Measurements from ENCODE around the gene CNRIP1.

Gene CNRIP1

DNA sequence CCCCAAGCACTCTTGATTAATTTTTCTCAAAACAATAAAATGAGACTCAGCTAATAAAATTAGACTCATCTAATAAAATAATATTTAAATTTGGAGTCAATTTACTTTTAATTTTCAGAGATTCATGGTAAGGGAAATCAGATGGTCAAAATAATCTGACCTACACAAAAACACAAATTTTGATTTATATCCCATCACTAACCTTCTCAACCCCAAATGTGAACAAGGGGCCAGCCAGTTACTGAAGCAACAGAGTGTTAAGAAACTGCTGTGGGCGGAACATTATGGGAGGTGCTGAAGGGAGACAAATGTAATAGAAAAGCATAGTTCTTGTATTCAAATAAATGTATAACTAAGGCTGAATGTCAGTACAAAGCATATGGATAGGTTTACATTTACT lies 39.0 kb downstream of the CNRIP1 start:
- TF ChIP-seq, protein P1, sequence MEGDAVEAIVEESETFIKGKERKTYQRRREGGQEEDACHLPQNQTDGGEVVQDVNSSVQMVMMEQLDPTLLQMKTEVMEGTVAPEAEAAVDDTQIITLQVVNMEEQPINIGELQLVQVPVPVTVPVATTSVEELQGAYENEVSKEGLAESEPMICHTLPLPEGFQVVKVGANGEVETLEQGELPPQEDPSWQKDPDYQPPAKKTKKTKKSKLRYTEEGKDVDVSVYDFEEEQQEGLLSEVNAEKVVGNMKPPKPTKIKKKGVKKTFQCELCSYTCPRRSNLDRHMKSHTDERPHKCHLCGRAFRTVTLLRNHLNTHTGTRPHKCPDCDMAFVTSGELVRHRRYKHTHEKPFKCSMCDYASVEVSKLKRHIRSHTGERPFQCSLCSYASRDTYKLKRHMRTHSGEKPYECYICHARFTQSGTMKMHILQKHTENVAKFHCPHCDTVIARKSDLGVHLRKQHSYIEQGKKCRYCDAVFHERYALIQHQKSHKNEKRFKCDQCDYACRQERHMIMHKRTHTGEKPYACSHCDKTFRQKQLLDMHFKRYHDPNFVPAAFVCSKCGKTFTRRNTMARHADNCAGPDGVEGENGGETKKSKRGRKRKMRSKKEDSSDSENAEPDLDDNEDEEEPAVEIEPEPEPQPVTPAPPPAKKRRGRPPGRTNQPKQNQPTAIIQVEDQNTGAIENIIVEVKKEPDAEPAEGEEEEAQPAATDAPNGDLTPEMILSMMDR (IDR thresholded peaks at IDR 0.05; ENCODE audit: extremely low read depth, missing control alignments): no peak
- DNase-seq (ENCODE audit: low spot score): no peak

DNA sequence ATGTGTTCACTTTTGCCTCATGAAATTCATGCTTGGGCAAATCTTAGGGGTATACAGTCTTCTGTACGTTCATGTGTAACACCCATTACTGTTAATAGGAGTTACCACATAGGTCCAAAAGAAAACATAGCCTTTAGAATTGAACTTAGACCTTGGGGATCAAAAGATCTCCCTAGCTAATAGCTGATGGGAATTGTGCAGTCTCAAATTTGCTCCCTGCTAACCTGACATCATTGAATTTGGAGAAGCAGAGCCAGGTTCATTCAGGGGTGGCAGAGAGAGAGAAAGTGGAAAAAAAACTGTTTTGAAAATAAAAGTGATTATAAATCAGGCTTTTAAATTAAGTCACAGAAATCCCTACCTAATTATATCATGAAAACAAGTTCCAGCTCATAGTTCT lies 39.4 kb downstream of the CNRIP1 start:
- TF ChIP-seq, protein P1 (IDR thresholded peaks at IDR 0.05; ENCODE audit: extremely low read depth, missing control alignments): no peak
- DNase-seq (ENCODE audit: low spot score): no peak

DNA sequence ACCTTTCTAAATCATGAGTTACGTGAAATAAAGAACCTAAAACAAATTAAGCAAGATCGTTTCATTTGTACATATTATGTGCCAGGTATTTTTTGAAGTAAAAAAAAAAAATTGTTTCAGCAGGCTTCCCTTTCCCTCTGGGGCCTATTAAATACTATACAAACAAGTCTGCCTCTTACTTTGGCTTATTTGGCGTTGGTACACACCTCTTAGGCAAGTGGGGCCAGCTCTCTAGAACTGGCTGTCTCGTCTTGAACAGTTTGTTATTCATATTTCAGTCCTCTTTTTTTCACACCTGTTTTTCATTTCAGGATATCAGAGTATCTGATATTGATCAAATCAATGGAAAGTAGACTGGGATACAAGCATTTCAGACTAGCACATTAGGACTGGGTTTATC lies 40.1 kb downstream of the CNRIP1 start:
- no peak for DNase-seq (ENCODE audit: low spot score)
- TF ChIP-seq, protein P1 (IDR thresholded peaks at IDR 0.05; ENCODE audit: extremely low read depth, missing control alignments): no peak

DNA sequence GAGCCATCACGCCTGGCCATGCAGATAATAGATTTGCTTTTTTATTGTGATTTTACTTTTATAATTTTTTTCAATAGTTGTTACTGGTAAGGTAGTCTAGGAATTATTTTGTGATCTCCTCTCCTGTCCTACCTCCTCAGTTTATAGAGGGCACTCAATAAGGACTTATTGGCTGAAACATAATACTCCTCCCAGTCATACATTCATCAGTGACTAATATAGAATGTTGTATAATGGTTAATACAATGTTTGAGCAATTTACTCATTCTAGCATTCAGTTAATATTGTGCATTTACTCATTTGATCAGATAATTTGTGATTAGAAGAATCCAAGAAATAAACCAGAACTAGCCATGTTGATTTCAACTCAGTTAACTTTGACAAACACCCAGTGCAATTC lies 41.6 kb downstream of the CNRIP1 start:
- TF ChIP-seq, protein P1 (IDR thresholded peaks at IDR 0.05; ENCODE audit: extremely low read depth, missing control alignments): no peak
- DNase-seq (ENCODE audit: low spot score): no peak

GRCh38 chr2:68274022-68274421 lies 45.7 kb downstream of the CNRIP1 start:
- TF ChIP-seq, protein P1 (IDR thresholded peaks at IDR 0.05; ENCODE audit: extremely low read depth, missing control alignments): no peak
- no peak for DNase-seq (ENCODE audit: low spot score)

DNA sequence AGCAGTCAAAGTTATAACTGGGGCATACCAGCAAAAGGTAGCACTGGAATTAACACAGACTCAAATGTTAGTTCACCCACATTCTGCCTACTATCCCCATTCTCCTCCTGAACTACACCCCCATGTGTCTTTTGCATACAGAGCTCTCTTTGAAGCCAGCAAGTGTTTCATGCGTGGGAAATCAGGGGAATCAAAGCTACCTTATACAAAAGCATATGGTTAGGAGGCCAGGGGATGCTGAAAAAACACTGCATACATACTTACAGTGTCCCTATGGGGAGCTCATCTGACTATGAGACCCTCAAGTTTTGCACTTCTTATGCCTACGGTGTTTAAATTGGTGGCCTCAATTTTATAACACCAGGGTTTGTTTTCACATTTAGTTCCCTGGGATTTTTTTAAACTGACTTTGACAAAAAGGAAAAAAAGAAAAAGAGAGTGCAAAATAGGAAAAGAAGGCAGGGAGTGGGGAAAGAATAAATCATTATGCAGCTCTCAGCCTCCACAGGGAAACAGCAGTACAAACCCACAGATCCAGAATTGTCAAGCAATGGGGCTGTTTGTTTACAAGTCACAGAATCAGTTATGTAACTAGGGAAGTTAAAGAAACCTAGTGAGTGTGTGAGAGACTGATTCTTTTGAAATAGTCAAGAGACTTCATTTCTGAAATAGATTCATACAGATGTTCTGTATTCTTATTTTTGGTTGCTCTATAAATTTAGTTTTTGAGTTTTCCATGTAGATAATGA lies 47.3 kb downstream of the CNRIP1 start:
- no peak for DNase-seq (ENCODE audit: low spot score)
- TF ChIP-seq, protein P1 (IDR thresholded peaks at IDR 0.05; ENCODE audit: extremely low read depth, missing control alignments): no peak

- TF ChIP-seq, protein P1 (IDR thresholded peaks at IDR 0.05; ENCODE audit: extremely low read depth, missing control alignments): no peak
- no peak for DNase-seq (ENCODE audit: low spot score)
These were observed 53.1 kb downstream of the CNRIP1 start for GRCh38 chr2:68266655-68267054.

Data from GM20000 (cell line).